Spinal cord (tissue), 10 donors: Measurements from ENCODE around the gene ATP2A3. TPM values are rescaled to one million over a fixed set of nuclear protein-coding genes. Genes with fewer than 3 reads are reported as not detected.

Experiments used
- DNase-seq, 6 donors: peaks; one replicate each; pipeline versions ENCODE4 v3.0.0 to v3.0.0-alpha.2; 2013 to 2015; ENCODE audit warnings: low spot score in 6 of 6, low read depth in 4 of 6
- H3K27ac ChIP-seq: one replicate; pipeline ENCODE4 v1.5.1; 2013; ENCODE audit warnings: low read depth, low read length, control low read depth
- H3K27me3 ChIP-seq: one replicate; pipeline ENCODE4 v1.6.1; 2013; ENCODE audit warnings: low read length; ENCODE audit not compliant: control insufficient read depth, insufficient read depth
- H3K36me3 ChIP-seq: one replicate; pipeline ENCODE4 v1.6.1; 2013; ENCODE audit warnings: low read length; ENCODE audit not compliant: control insufficient read depth, insufficient read depth
- H3K4me1 ChIP-seq: one replicate; pipeline ENCODE4 v1.6.1; 2013; ENCODE audit warnings: low read length; ENCODE audit not compliant: control insufficient read depth, insufficient read depth
- H3K4me3 ChIP-seq: one replicate; pipeline ENCODE4 v1.5.1; 2013; ENCODE audit warnings: low read depth, low read length, control low read depth
- H3K9me3 ChIP-seq: one replicate; pipeline ENCODE4 v1.6.1; 2013; ENCODE audit warnings: low read length; ENCODE audit not compliant: control insufficient read depth, insufficient read depth
- WGBS: methylation state at CpG from one replicate; pipeline ENCODE4 v1.1.5; 2013; ENCODE audit warnings: missing lambda C conversion rate; ENCODE audit not compliant: insufficient coverage; 5-methylcytosine and 5-hydroxymethylcytosine counted together
- polyA plus RNA-seq, 2 donors: library from polyadenylated mRNA; unstranded; fragments of 120-200 nt; gene quantifications; one replicate each; pipeline ENCODE4 v1.2.1, GENCODE V29; 2013; ENCODE audit not compliant: insufficient read length in 2 of 2
- total RNA-seq, 2 donors: library from RNA; depleted of rRNA in 1 of 2; stranded (reverse); fragments of 120-200 nt in 1 of 2; fragments of >200 nt in 1 of 2; gene quantifications; one replicate each; pipeline versions ENCODE4 v1.2.3 to v1.2.4, GENCODE V29; 2013 to 2014
- donor health status: healthy.

ATP2A3 gene
- total and polyA plus RNA-seq, 4 donors, result 3.8 to 4.6 (median 4.0) TPM

DNA sequence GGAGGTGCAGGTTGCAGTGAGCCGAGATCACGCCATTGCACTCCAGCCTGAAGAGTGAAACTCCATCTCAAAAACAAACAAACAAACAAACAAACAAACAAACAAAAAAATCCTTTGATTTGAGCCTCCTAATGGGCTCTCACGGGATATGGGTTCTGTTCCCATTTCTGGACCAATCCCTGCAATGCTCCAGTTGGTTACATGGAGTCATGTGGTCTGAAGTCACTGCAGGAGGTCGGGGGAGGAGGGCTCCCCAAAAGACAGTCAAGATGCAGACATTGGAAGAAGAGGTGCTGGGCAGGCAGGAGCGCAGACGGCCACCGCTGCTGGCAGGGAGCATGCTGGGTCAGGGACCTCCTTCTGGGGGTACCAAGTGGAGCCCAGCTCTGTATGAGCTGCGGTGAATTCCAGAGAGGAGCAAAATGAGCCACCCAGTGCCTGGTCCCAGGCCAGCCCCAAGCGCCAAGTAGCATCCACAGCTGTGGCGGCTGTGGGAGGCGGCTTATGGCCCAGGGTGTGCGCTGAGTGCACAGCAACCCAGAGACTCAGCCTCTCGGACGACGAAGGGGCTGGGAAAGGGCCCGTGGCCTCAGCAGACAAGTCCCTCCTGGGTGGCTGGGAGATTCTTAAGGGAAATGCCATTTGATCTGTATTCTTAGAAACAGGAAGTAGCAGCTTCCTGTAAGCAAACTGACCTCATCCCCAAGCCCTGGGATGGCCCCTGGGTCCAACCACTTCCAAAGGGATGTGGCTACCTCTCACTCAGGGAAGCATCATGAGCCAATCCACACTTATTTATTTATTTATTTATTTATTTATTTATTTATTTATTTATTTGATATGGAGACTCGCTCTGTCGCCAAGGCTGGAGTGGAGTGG lies 19.6 kb upstream of the ATP2A3 start:
- no peaks in the 10 kb centered on the region for H3K27me3 ChIP-seq
- H3K4me1 ChIP-seq, result peaks cover 15% of the 10 kb centered on the region
- no peak for DNase-seq
- H3K9me3 ChIP-seq, result no peaks in the 10 kb centered on the region
- no peaks in the 10 kb centered on the region for H3K36me3 ChIP-seq
- no peak overlapping the region for H3K27ac ChIP-seq
- WGBS, result 79% methylated on average over 13 of the region's 18 CpGs
- no peak overlapping the region for H3K4me3 ChIP-seq

DNA sequence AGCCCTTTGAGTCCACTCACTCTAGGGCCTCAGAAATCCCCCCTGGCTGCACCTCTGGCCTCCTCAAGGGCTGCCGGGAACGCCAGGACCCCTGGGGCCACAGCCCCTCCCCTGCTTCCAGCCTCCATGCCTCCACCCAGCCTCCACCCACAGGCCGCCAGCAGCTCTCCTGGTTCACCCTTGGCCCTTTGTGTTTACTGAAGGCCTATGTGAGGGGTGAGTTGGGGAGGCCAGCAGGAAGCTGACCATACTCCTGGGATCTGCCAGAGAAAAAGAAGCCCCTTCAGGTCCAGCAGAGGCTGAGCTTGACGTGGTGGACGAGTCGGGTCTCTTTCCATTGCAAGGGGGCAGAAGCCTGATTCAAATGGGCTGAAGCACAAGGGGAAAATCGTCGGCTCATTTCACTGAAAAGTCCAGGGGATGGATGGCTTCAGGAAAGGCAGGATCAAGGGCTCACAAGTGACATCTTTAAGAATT lies 18.3 kb upstream of the ATP2A3 start:
- Histone ChIP-seq H3K27me3 (no peaks in the 10 kb centered on the region), H3K4me1 (peaks cover 15% of the 10 kb centered on the region), H3K36me3 (no peaks in the 10 kb centered on the region), H3K27ac (no peak overlapping the region), H3K9me3 (no peaks in the 10 kb centered on the region), H3K4me3 (no peak overlapping the region)
- DNase-seq, result no peak
- 97% methylated on average over 5 of the region's 8 CpGs for WGBS

DNA sequence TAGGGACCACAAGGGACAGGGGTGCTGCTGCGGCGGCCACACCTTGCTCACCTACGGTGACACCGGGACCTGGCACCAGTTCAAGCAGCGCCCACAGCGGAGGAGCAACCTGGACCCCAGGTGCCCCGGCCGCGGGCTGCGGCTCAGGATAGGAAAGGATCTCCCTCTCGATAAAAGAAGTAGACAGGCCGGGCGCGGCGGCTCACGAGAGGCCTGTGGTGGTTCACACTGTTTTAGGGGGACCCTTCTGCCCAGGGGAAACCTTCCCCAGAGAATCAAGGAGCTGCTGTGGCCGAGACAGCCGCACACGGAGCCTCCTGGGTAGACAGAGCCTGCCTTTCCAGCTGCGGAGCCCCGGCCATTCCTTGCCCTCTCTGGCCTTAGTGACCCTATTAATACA lies 17.9 kb upstream of the ATP2A3 start:
- no peak overlapping the region for H3K4me3 ChIP-seq
- H3K9me3 ChIP-seq, result no peaks in the 10 kb centered on the region
- no peak overlapping the region for H3K27ac ChIP-seq
- H3K4me1 ChIP-seq, result peaks cover 15% of the 10 kb centered on the region
- no peaks in the 10 kb centered on the region for H3K36me3 ChIP-seq
- DNase-seq, result no peak
- no peaks in the 10 kb centered on the region for H3K27me3 ChIP-seq
- 91% methylated on average over 21 of the region's 21 CpGs for WGBS

DNA sequence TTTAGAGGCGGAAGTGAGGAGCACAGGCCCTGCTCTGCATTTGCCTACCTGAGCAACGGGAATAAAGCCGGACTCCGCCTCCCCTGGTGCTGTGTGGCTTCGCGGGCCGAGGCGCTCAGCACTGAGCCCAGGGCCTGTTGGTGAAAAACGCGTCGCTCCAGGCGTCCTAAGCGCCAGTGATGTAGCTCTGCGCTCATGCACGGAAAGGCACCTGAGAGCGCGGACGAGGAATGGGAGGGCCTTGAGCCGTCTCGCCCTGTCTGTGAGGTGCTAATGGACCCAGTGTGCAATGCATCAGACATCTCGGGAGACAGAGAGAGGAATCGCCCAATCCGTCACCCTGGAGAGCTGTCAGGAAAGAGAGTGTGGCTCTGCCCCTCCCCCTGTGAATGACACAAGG lies 17.2 kb upstream of the ATP2A3 start:
- Histone ChIP-seq H3K27ac (no peak overlapping the region), H3K9me3 (no peaks in the 10 kb centered on the region), H3K4me3 (no peak overlapping the region), H3K27me3 (no peaks in the 10 kb centered on the region), H3K4me1 (peaks cover 19% of the 10 kb centered on the region), H3K36me3 (no peaks in the 10 kb centered on the region)
- no peak for DNase-seq
- WGBS, result 55% methylated on average over 23 of the region's 23 CpGs

DNA sequence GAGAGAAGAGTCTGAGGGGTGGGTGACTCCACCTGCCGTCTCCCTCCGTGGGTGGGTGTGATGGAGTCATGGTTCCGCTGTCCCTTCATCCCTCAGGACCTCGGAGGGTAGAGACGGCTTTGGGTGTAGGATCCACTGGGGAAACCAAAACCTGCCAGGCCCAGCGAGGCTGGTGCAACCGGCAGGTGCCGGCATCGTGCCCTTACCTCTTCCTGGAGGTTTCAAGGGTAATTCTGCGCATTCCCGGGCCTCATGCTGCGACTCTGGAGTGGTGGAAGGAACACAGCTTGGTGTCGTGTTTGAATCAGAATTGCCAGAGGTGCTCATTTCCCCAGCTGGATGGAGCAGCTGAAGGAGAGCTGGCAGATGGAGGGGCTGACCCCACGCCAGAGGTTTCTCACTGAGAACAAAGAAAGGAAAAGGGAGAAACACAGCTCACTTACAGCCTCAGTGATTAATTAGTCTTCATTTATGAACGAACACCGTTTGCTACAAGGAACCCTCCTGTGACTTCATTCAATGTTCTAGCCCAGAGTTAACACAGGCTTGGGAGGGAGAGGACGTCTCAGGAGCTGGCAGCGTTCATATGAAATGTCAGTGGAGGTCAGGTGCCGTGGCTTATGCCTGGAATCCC lies 16.3 kb upstream of the ATP2A3 start:
- Histone ChIP-seq H3K27me3 (no peaks in the 10 kb centered on the region), H3K9me3 (no peaks in the 10 kb centered on the region), H3K27ac (no peak overlapping the region), H3K36me3 (no peaks in the 10 kb centered on the region), H3K4me1 (peaks cover 14% of the 10 kb centered on the region), H3K4me3 (no peak overlapping the region)
- peak in 1 of 6 donors; percentile 52 for DNase-seq
- WGBS, result 56% methylated on average over 15 of the region's 19 CpGs

DNA sequence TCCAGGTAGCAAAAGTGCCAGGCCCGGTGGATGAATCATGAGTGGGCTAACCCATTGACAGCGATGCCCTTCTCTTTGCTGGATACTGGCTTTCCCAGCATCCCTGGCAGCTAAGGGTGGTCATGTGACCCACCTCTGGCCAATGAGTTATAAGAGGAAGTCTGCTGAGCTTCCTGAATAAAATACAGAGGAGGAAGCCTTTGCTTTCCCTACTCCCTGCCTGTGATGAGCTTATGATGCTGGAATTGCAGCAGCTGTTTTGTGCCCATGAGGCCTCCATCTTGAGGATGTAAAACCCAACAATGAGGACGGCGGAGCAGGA lies 15.0 kb upstream of the ATP2A3 start:
- DNase-seq, result no peak
- Histone ChIP-seq H3K36me3 (no peaks in the 10 kb centered on the region), H3K27ac (no peak overlapping the region), H3K9me3 (peaks cover 6% of the 10 kb centered on the region), H3K4me1 (peaks cover 14% of the 10 kb centered on the region), H3K4me3 (no peak overlapping the region), H3K27me3 (no peaks in the 10 kb centered on the region)
- WGBS, result 90% methylated on average over 3 of the region's 4 CpGs

DNA sequence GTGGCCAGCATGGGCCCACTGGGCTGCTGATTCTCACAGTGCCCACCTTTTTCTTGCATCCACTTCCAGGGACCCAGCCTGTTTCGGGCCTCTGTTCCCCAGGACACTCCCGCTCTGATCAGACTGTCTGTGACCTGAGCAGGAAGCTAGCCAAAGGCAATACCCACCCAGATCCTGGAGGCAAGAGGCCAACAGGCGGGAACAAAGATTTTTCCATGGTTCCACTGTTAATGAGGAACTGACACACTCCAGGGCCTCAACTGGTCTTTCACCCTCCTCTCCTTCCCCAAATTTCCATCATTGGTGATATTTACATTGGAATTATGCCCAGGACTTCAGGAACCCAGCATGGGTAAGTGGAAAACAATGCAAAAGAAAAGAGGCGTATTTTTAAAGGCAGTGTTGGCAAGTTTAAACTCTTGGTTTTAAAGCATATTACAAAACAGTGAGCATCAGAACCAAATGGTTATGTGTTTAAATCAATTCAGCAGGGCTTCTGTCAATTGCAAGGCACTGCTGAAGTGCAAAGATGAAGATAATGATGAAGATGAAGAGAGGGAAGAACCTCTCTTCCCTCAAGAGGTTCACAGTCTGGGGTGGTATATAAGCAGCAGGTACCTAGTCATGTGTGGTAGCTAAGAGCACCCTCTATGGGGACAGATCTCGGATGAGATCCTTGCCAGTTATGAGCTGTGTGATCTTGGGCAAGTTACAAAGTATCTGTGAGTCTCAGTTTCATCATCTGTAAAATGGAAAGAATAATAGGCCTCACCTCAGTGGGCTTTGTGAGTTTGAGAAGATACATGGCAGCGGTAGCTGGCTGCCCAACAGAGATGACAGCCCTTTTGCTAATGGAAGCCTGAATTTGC lies 14.4 kb upstream of the ATP2A3 start:
- H3K9me3 ChIP-seq, result peaks cover 6% of the 10 kb centered on the region
- H3K27me3 ChIP-seq, result no peaks in the 10 kb centered on the region
- no peaks in the 10 kb centered on the region for H3K36me3 ChIP-seq
- H3K4me3 ChIP-seq, result no peak overlapping the region
- no peak for DNase-seq
- H3K27ac ChIP-seq, result no peak overlapping the region
- peaks cover 10% of the 10 kb centered on the region for H3K4me1 ChIP-seq
- WGBS, result 87% methylated on average over 5 of the region's 6 CpGs

DNA sequence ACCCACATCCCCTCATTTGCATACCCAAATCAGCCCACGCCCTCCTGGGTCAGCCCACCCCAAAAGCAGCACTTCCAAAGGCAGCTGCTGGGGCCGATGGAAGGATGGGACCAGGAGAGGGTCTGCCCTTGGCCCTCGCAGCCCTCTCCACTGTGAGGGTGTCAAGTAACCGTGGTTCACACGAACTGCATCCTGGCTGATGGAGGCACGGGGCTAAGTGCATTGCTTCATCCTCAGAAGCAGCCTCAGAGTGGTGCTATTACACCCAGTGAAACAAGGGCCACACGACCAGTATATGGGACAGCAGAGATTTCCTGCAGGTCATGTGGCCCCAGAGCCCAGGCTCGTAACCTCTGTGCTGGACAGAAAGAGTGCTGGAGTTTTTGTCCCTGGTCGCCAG lies 13.2 kb upstream of the ATP2A3 start:
- Histone ChIP-seq H3K27ac (no peak overlapping the region), H3K27me3 (peaks cover 1% of the 10 kb centered on the region), H3K36me3 (no peaks in the 10 kb centered on the region), H3K4me3 (no peak overlapping the region), H3K9me3 (peaks cover 6% of the 10 kb centered on the region), H3K4me1 (peaks cover 9% of the 10 kb centered on the region)
- DNase-seq, result no peak
- WGBS, result 47% methylated on average over 9 of the region's 9 CpGs

DNA sequence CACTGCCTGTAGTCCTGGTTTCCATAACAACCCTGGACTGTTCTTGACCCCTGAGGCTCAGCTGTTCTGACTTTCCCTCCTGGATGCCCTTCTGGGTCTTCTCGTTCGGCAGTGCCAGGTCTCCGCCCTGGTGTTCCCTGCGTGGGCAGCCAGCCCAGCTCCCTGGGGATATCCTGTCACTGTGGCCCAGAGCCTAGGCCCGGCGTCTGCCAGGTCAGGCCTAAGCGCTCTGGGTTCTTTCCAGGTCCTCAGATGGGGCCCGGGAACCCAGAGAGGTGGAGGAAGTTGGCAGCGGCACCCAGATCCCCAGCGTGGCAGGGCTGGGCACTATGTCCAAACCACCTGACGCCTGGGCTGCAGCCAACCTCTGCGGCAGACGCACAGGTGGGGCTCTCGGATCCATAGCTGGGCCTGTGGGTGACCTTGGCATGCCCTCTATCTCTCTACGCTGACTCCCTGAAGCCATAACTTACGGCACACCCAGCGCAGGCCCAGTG lies 12.5 kb upstream of the ATP2A3 start:
- 61% methylated on average over 17 of the region's 17 CpGs for WGBS
- peaks cover 9% of the 10 kb centered on the region for H3K4me1 ChIP-seq
- H3K36me3 ChIP-seq, result no peaks in the 10 kb centered on the region
- no peak overlapping the region for H3K4me3 ChIP-seq
- H3K9me3 ChIP-seq, result peaks cover 6% of the 10 kb centered on the region
- H3K27ac ChIP-seq, result no peak overlapping the region
- DNase-seq, result peak in 1 of 6 donors; percentile 47
- H3K27me3 ChIP-seq, result peaks cover 4% of the 10 kb centered on the region
